ENCODE measurements around the gene TPSAB1.
"Not testable (repeated sequence)": the region's sequence is repeated elsewhere in the genome, so short reads cannot be mapped to it uniquely, and the experiment has no call there.

The TPSAB1 gene

GRCh38 chr16:1253701-1254364 is 13.3 kb downstream of the TPSAB1 start:
- DNase-seq = not testable (repeated sequence)

- DNase-seq = not testable (repeated sequence)
These were observed 14.3 kb downstream of the TPSAB1 start for GRCh38 chr16:1254821-1255220.

- DNase-seq = not testable (repeated sequence)
These were observed 15.0 kb downstream of the TPSAB1 start, which contains the start of gene TPSD1 for GRCh38 chr16:1255276-1256122. Gene TPSD1 (plus strand): TSS chr16:1256069. CDS start chr16:1256281, 212 bp downstream.

- DNase-seq = not testable (repeated sequence)
These were observed 15.9 kb downstream of the TPSAB1 start for GRCh38 chr16:1256296-1256873.

GRCh38 chr16:1256874-1257322 is 16.4 kb downstream of the TPSAB1 start:
- DNase-seq = no peak

- no peak for DNase-seq
These were observed 17.2 kb downstream of the TPSAB1 start for GRCh38 chr16:1257561-1258224.

- no peak for DNase-seq
These were observed 17.7 kb downstream of the TPSAB1 start for GRCh38 chr16:1258225-1258600.

- DNase-seq = no peak
These were observed 18.6 kb downstream of the TPSAB1 start for GRCh38 chr16:1258906-1259759.

GRCh38 chr16:1259760-1260068 is 19.2 kb downstream of the TPSAB1 start:
- no peak for DNase-seq

- DNase-seq = no peak
These were observed 19.7 kb downstream of the TPSAB1 start for GRCh38 chr16:1260101-1260680.

GRCh38 chr16:1261131-1261892 is 20.8 kb downstream of the TPSAB1 start:
- DNase-seq = no peak

GRCh38 chr16:1262210-1262845 is 21.8 kb downstream of the TPSAB1 start:
- DNase-seq = no peak

- DNase-seq = no peak
These were observed 22.3 kb downstream of the TPSAB1 start for GRCh38 chr16:1262846-1263221.

- no peak for DNase-seq
These were observed 23.3 kb downstream of the TPSAB1 start for GRCh38 chr16:1263591-1264344.

- DNase-seq = no peak
These were observed 24.0 kb downstream of the TPSAB1 start for GRCh38 chr16:1264345-1265089.

- no peak for DNase-seq
These were observed 24.7 kb downstream of the TPSAB1 start for GRCh38 chr16:1265090-1265630.

- no peak for DNase-seq
These were observed 25.3 kb downstream of the TPSAB1 start for GRCh38 chr16:1265826-1266225.

- DNase-seq = not testable (repeated sequence)
These were observed 28.9 kb downstream of the TPSAB1 start for GRCh38 chr16:1269418-1269817.

GRCh38 chr16:1271380-1271723 is 30.8 kb downstream of the TPSAB1 start:
- no peak for DNase-seq

Measured in CD4-positive, alpha-beta T cell treated with Interleukin-15 for 1 hour (primary cell).